ENCODE data around the gene CTIF. TPM values are rescaled to one million over a fixed set of nuclear protein-coding genes. Genes with fewer than 3 reads are reported as not detected.

Gene CTIF
- polyA plus RNA-seq, 1 donor from 2014 or later: 50.2 TPM

DNA sequence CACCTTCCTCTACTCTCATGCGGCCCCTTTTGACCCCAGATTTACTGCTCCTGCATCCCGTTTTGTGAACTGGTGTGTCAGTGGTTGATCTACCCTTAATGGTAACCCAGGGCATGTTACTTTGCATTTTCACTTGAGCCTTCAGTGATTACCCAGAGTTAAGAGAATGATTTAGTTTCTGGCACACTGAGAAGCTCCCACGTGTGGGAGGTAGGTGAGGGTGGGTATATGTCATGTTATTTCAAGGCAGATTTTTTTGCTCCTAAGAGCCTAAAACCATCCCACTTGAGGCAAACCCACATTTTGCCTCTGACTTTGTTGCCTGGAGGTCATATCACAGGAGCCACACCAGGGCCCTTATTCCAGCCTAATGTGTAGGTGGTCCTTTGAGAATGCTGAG is 186.7 kb downstream of the CTIF start:
- Histone ChIP-seq H3K4me3 (ENCODE audit: low read length) (no peak overlapping the region), H3K27me3 (ENCODE audit: insufficient read depth, low read depth, low read length) (no peaks in the 10 kb centered on the region), H3K4me2 (ENCODE audit: low read length) (no peak overlapping the region), H3K9me2 (ENCODE audit: insufficient read depth, low read length) (no peaks in the 10 kb centered on the region), H3K36me3 (ENCODE audit: insufficient read depth, low read length) (peaks cover 3% of the 10 kb centered on the region), H3F3A (ENCODE audit: insufficient read depth, low read length, poor library complexity, severe bottlenecking) (no peaks in the 10 kb centered on the region), H4K20me1 (ENCODE audit: insufficient read depth) (no peaks in the 10 kb centered on the region), H3K9me3 (ENCODE audit: low read length) (no peaks in the 10 kb centered on the region), H3K79me2 (replicated peaks; ENCODE audit: insufficient read depth, low read length) (no peaks in the 10 kb centered on the region), H3K9ac (ENCODE audit: low read length) (no peak overlapping the region), H3K27ac (ENCODE audit: low read length) (no peak overlapping the region), H2AFZ (ENCODE audit: low read depth, low read length) (no peak overlapping the region)
- no peak for TF ChIP-seq RAD21 (conservative IDR thresholded peaks at IDR 0.05)

DNA sequence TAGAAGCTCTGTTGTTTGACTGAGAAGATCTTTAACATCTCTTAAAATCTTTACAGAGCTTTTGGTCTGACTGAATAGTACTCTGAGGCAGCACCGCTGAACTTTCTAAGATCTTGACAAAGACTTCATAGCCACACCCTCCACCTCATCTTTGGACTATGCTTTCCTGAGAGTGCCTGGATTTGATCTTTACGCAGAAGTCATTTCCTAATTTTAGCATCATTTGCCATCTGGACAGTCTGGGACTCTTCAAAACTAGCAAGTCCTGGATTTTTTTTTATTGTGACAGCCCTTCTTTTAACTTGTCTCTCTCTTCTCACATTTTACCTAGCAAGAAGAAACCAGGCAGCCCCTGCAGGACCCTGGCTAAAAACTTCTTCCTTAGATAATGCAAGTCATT is 188.8 kb downstream of the CTIF start:
- Histone ChIP-seq H2AFZ (ENCODE audit: low read depth, low read length) (no peak overlapping the region), H3F3A (ENCODE audit: insufficient read depth, low read length, poor library complexity, severe bottlenecking) (no peaks in the 10 kb centered on the region), H3K27me3 (ENCODE audit: insufficient read depth, low read depth, low read length) (no peaks in the 10 kb centered on the region), H3K9me2 (ENCODE audit: insufficient read depth, low read length) (no peaks in the 10 kb centered on the region), H3K27ac (ENCODE audit: low read length) (no peak overlapping the region), H3K4me2 (ENCODE audit: low read length) (no peak overlapping the region), H3K9me3 (ENCODE audit: low read length) (no peaks in the 10 kb centered on the region), H3K79me2 (replicated peaks; ENCODE audit: insufficient read depth, low read length) (no peaks in the 10 kb centered on the region), H4K20me1 (ENCODE audit: insufficient read depth) (no peaks in the 10 kb centered on the region), H3K4me3 (ENCODE audit: low read length) (no peak overlapping the region), H3K9ac (ENCODE audit: low read length) (no peak overlapping the region), H3K36me3 (ENCODE audit: insufficient read depth, low read length) (peaks cover 3% of the 10 kb centered on the region)
- TF ChIP-seq POLR2AphosphoS5 (IDR thresholded peaks at IDR 0.05): no peak
- TF ChIP-seq EP300 (conservative IDR thresholded peaks at IDR 0.05; ENCODE audit: poor library complexity, severe bottlenecking): no peak
- TF ChIP-seq, protein P1, sequence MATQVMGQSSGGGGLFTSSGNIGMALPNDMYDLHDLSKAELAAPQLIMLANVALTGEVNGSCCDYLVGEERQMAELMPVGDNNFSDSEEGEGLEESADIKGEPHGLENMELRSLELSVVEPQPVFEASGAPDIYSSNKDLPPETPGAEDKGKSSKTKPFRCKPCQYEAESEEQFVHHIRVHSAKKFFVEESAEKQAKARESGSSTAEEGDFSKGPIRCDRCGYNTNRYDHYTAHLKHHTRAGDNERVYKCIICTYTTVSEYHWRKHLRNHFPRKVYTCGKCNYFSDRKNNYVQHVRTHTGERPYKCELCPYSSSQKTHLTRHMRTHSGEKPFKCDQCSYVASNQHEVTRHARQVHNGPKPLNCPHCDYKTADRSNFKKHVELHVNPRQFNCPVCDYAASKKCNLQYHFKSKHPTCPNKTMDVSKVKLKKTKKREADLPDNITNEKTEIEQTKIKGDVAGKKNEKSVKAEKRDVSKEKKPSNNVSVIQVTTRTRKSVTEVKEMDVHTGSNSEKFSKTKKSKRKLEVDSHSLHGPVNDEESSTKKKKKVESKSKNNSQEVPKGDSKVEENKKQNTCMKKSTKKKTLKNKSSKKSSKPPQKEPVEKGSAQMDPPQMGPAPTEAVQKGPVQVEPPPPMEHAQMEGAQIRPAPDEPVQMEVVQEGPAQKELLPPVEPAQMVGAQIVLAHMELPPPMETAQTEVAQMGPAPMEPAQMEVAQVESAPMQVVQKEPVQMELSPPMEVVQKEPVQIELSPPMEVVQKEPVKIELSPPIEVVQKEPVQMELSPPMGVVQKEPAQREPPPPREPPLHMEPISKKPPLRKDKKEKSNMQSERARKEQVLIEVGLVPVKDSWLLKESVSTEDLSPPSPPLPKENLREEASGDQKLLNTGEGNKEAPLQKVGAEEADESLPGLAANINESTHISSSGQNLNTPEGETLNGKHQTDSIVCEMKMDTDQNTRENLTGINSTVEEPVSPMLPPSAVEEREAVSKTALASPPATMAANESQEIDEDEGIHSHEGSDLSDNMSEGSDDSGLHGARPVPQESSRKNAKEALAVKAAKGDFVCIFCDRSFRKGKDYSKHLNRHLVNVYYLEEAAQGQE (IDR thresholded peaks at IDR 0.05; ENCODE audit: borderline replicate concordance): no peak
- TF ChIP-seq, protein P2, sequence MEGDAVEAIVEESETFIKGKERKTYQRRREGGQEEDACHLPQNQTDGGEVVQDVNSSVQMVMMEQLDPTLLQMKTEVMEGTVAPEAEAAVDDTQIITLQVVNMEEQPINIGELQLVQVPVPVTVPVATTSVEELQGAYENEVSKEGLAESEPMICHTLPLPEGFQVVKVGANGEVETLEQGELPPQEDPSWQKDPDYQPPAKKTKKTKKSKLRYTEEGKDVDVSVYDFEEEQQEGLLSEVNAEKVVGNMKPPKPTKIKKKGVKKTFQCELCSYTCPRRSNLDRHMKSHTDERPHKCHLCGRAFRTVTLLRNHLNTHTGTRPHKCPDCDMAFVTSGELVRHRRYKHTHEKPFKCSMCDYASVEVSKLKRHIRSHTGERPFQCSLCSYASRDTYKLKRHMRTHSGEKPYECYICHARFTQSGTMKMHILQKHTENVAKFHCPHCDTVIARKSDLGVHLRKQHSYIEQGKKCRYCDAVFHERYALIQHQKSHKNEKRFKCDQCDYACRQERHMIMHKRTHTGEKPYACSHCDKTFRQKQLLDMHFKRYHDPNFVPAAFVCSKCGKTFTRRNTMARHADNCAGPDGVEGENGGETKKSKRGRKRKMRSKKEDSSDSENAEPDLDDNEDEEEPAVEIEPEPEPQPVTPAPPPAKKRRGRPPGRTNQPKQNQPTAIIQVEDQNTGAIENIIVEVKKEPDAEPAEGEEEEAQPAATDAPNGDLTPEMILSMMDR (IDR thresholded peaks at IDR 0.05; ENCODE audit: poor library complexity, severe bottlenecking): no peak
- TF ChIP-seq MXI1 (conservative IDR thresholded peaks at IDR 0.05; ENCODE audit: poor library complexity, severe bottlenecking): no peak
- TF ChIP-seq RAD21 (conservative IDR thresholded peaks at IDR 0.05): no peak
- no peak for TF ChIP-seq EZH2 (IDR thresholded peaks at IDR 0.05; ENCODE audit: borderline replicate concordance, insufficient read depth, low read length, poor library complexity, severe bottlenecking)
- TF ChIP-seq TAF1 (IDR thresholded peaks at IDR 0.05; ENCODE audit: low read depth): no peak
- no peak for TF ChIP-seq SMC3 (conservative IDR thresholded peaks at IDR 0.05; ENCODE audit: poor library complexity)

All from neural cell (in vitro differentiated cells).